Measurements from ENCODE around the gene KIAA0513. TPM values are rescaled to one million over a fixed set of nuclear protein-coding genes. Genes with fewer than 3 reads are reported as not detected.

KIAA0513 gene
- total RNA-seq, 2 donors from 2014 or later = 12.6 to 14.1 TPM

DNA sequence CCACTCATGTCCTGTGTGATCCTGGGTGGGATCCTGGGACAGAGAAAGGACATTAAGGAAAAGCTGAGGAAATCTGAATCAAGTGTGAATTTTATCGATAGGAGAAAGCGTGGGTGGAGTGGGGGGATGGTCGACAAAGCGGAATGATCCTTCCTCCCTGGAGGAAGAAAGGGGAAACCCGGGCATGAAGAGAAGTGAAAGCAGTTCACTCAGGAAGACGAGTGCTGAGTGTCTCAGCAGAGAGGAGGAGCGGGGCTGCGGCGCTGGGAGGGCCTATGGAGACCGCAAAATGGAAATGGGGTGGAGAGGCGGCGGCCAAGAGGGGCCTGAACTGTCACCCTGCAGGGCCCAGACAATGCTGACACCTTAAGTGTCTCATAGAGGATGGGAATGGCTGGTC, 25.0 kb upstream of the KIAA0513 start:
- H3K27me3 ChIP-seq = no peaks in the 10 kb centered on the region
- no peak for TF ChIP-seq CTCF (IDR thresholded peaks at IDR 0.05)
- H3K4me1 ChIP-seq = peaks cover 0 to 65% of the 10 kb centered on the region in 2 donors
- peak overlapping the region; percentile 52 to 70 for H3K27ac ChIP-seq
- DNase-seq (ENCODE audit: low spot score) = no peak
- H3K36me3 ChIP-seq = peaks cover 7% of the 10 kb centered on the region
- peak overlapping the region in 1 of 2 donors; percentile 18 for H3K4me3 ChIP-seq
- no peaks in the 10 kb centered on the region for H3K9me3 ChIP-seq

GRCh38 chr16:85003076-85003475, 24.5 kb upstream of the KIAA0513 start:
- no peak for TF ChIP-seq CTCF (IDR thresholded peaks at IDR 0.05)
- Histone ChIP-seq H3K27ac (peak overlapping the region; percentile 52 to 70), H3K4me3 (no peak overlapping the region), H3K4me1 (peaks cover 0 to 69% of the 10 kb centered on the region in 2 donors), H3K36me3 (peaks cover 7% of the 10 kb centered on the region), H3K9me3 (no peaks in the 10 kb centered on the region), H3K27me3 (no peaks in the 10 kb centered on the region)
- no peak for DNase-seq (ENCODE audit: low spot score)

GRCh38 chr16:85003725-85004586, 23.6 kb upstream of the KIAA0513 start:
- Histone ChIP-seq H3K4me1 (peaks cover 0 to 76% of the 10 kb centered on the region in 2 donors), H3K27ac (peak overlapping the region; percentile 70 to 82), H3K36me3 (peaks cover 7% of the 10 kb centered on the region), H3K4me3 (no peak overlapping the region), H3K9me3 (no peaks in the 10 kb centered on the region), H3K27me3 (no peaks in the 10 kb centered on the region)
- no peak for TF ChIP-seq CTCF (IDR thresholded peaks at IDR 0.05)
- DNase-seq (ENCODE audit: low spot score) = no peak

GRCh38 chr16:85004587-85005205, 22.9 kb upstream of the KIAA0513 start:
- Histone ChIP-seq H3K4me3 (no peak overlapping the region), H3K9me3 (no peaks in the 10 kb centered on the region), H3K4me1 (peaks cover 0 to 81% of the 10 kb centered on the region in 2 donors), H3K27me3 (no peaks in the 10 kb centered on the region), H3K27ac (peak overlapping the region; percentile 70 to 82), H3K36me3 (peaks cover 4% of the 10 kb centered on the region)
- TF ChIP-seq CTCF (IDR thresholded peaks at IDR 0.05) = no peak
- DNase-seq (ENCODE audit: low spot score) = no peak

GRCh38 chr16:85005285-85006069, 22.1 kb upstream of the KIAA0513 start:
- H3K4me3 ChIP-seq = no peak overlapping the region
- H3K9me3 ChIP-seq = no peaks in the 10 kb centered on the region
- no peak for DNase-seq (ENCODE audit: low spot score)
- H3K27me3 ChIP-seq = no peaks in the 10 kb centered on the region
- TF ChIP-seq CTCF (IDR thresholded peaks at IDR 0.05) = no peak
- no peaks in the 10 kb centered on the region for H3K36me3 ChIP-seq
- peaks cover 0 to 88% of the 10 kb centered on the region in 2 donors for H3K4me1 ChIP-seq
- H3K27ac ChIP-seq = peak overlapping the region; percentile 70 to 82

Measured in right atrium auricular region (tissue), 2 donors.